ENCODE results near the gene CNDP1. TPM values are rescaled to one million over a fixed set of nuclear protein-coding genes. Genes with fewer than 3 reads are reported as not detected.
"Not testable (repeated sequence)": the region's sequence is repeated elsewhere in the genome, so short reads cannot be mapped to it uniquely, and the experiment has no call there.

Gene CNDP1
- total and polyA plus RNA-seq, 4 donors: 0.09 to 21.1 (median 5.8) TPM

GRCh38 chr18:74563999-74564398, 29.7 kb downstream of the CNDP1 start (continued):
- no peak for TF ChIP-seq REST (IDR thresholded peaks at IDR 0.05)

GRCh38 chr18:74565164-74565563, 30.9 kb downstream of the CNDP1 start:
- TF ChIP-seq YY1 (IDR thresholded peaks at IDR 0.05): peak; percentile 42
- TF ChIP-seq GABPA (IDR thresholded peaks at IDR 0.05 in 1 of 2, conservative IDR thresholded peaks at IDR 0.05 in 1 of 2): peak in 1 of 2 donors; percentile 48
- peak; percentile 92 to 94 for TF ChIP-seq HNF4A (conservative IDR thresholded peaks at IDR 0.05)
- peak; percentile 78 for TF ChIP-seq SP1 (IDR thresholded peaks at IDR 0.05)
- peak; percentile 78 for TF ChIP-seq HNF4G (IDR thresholded peaks at IDR 0.05)
- peak; percentile 54 for TF ChIP-seq ZBTB33 (IDR thresholded peaks at IDR 0.05)
- TF ChIP-seq RXRA (IDR thresholded peaks at IDR 0.05): peak; percentile 21 to 66
- TF ChIP-seq JUND (IDR thresholded peaks at IDR 0.05): peak in 1 of 2 donors; percentile 32
- TF ChIP-seq MAX (IDR thresholded peaks at IDR 0.05): peak; percentile 41
- H3K36me3 ChIP-seq (ENCODE audit: control insufficient read depth in 4 of 4, insufficient read depth in 3 of 4, low read depth in 1 of 4, low read length in 3 of 4); H3K4me3 ChIP-seq (ENCODE audit: low read depth in 1 of 3, low read length in 3 of 3); H3K27me3 ChIP-seq (ENCODE audit: control insufficient read depth in 4 of 4, insufficient read depth in 4 of 4, low read length in 3 of 4); H3K9me3 ChIP-seq (ENCODE audit: control insufficient read depth in 4 of 4, low read length in 3 of 4); DNase-seq (ENCODE audit: low spot score); H3K9ac ChIP-seq (ENCODE audit: low read depth in 1 of 2, low read length in 2 of 2); H3K27ac ChIP-seq (ENCODE audit: low read depth in 1 of 2, low read length in 2 of 2): not testable (repeated sequence)
- peaks cover 3 to 16% (median 8%) of the 10 kb centered on the region in 4 donors for H3K4me1 ChIP-seq (ENCODE audit: control insufficient read depth in 4 of 4, insufficient read depth in 4 of 4, low read length in 3 of 4)
- WGBS: 78% methylated on average over 1 of the region's 1 CpG

- not testable (repeated sequence) for H3K36me3 ChIP-seq (ENCODE audit: control insufficient read depth in 4 of 4, insufficient read depth in 3 of 4, low read depth in 1 of 4, low read length in 3 of 4); H3K27ac ChIP-seq (ENCODE audit: low read depth in 1 of 2, low read length in 2 of 2)
Measured at GRCh38 chr18:74565993-74566392, 31.7 kb downstream of the CNDP1 start.

GRCh38 chr18:74567822-74568221, 33.5 kb downstream of the CNDP1 start:
- H3K27me3 ChIP-seq (ENCODE audit: control insufficient read depth in 4 of 4, insufficient read depth in 4 of 4, low read length in 3 of 4): no peaks in the 10 kb centered on the region
- no peak for DNase-seq (ENCODE audit: low spot score)
- no peak overlapping the region for H3K4me3 ChIP-seq (ENCODE audit: low read depth in 1 of 3, low read length in 3 of 3)
- no peak overlapping the region for H3K9ac ChIP-seq (ENCODE audit: low read depth in 1 of 2, low read length in 2 of 2)
- peaks cover 0 to 3% (median 0%) of the 10 kb centered on the region in 4 donors for H3K36me3 ChIP-seq (ENCODE audit: control insufficient read depth in 4 of 4, insufficient read depth in 3 of 4, low read depth in 1 of 4, low read length in 3 of 4)
- 74% methylated on average over 7 of the region's 7 CpGs for WGBS
- H3K27ac ChIP-seq (ENCODE audit: low read depth in 1 of 2, low read length in 2 of 2): no peak overlapping the region
- peaks cover 3 to 16% (median 8%) of the 10 kb centered on the region in 4 donors for H3K4me1 ChIP-seq (ENCODE audit: control insufficient read depth in 4 of 4, insufficient read depth in 4 of 4, low read length in 3 of 4)
- no peaks in the 10 kb centered on the region for H3K9me3 ChIP-seq (ENCODE audit: control insufficient read depth in 4 of 4, low read length in 3 of 4)
- TF ChIP-seq FOXA2 (IDR thresholded peaks at IDR 0.05): no peak
- TF ChIP-seq HNF4G (IDR thresholded peaks at IDR 0.05): no peak
- no peak for TF ChIP-seq SP1 (IDR thresholded peaks at IDR 0.05)
- TF ChIP-seq GABPA (IDR thresholded peaks at IDR 0.05 in 1 of 2, conservative IDR thresholded peaks at IDR 0.05 in 1 of 2): no peak
- no peak for TF ChIP-seq REST (IDR thresholded peaks at IDR 0.05)
- TF ChIP-seq FOXA1 (IDR thresholded peaks at IDR 0.05): no peak
- no peak for TF ChIP-seq MAX (IDR thresholded peaks at IDR 0.05)
- TF ChIP-seq HNF4A (conservative IDR thresholded peaks at IDR 0.05): no peak
- TF ChIP-seq ZBTB33 (IDR thresholded peaks at IDR 0.05): no peak

More at GRCh38 chr18:74565993-74566392, 31.7 kb downstream of the CNDP1 start:
- not testable (repeated sequence) for H3K9ac ChIP-seq (ENCODE audit: low read depth in 1 of 2, low read length in 2 of 2); DNase-seq (ENCODE audit: low spot score); H3K27me3 ChIP-seq (ENCODE audit: control insufficient read depth in 4 of 4, insufficient read depth in 4 of 4, low read length in 3 of 4); H3K9me3 ChIP-seq (ENCODE audit: control insufficient read depth in 4 of 4, low read length in 3 of 4); H3K4me3 ChIP-seq (ENCODE audit: low read depth in 1 of 3, low read length in 3 of 3)
- peaks cover 3 to 16% (median 8%) of the 10 kb centered on the region in 4 donors for H3K4me1 ChIP-seq (ENCODE audit: control insufficient read depth in 4 of 4, insufficient read depth in 4 of 4, low read length in 3 of 4)
- 80% methylated on average over 3 of the region's 3 CpGs for WGBS
